GM23338 (cell line): ENCODE measurements around the gene SH2D6. TPM values are rescaled to one million over a fixed set of nuclear protein-coding genes. Genes with fewer than 3 reads are reported as not detected.

Experiments used
- ATAC-seq: fragments of 200-7000 bp; cut with Tn5 transposase; 3 replicates; pipeline ENCODE4 v1.9.1; 2020
- DNase-seq: peaks from one replicate; pipeline ENCODE4 v3.0.0-alpha.2; 2015; ENCODE audit warnings: low spot score
- H2AFZ ChIP-seq: fragments of 200-600 bp; sonication (generic); 2 replicates; pipeline ENCODE4 v1.8.0; 2016; ENCODE audit warnings: antibody characterized with exemption, mild to moderate bottlenecking, moderate library complexity
- H3F3A ChIP-seq: fragments of 200-600 bp; sonication (generic); replicated peaks from 2 replicates; pipeline ENCODE4 v1.8.0; 2017; ENCODE audit warnings: antibody characterized with exemption, mixed run types, low read depth
- H3K27ac ChIP-seq: fragments of 200-600 bp; sonication (generic); 2 replicates; pipeline ENCODE4 v1.6.1; 2016; ENCODE audit warnings: low read depth
- H3K27me3 ChIP-seq: fragments of 200-600 bp; sonication (generic); 2 replicates; pipeline ENCODE4 v1.8.0; 2016; ENCODE audit warnings: mild to moderate bottlenecking, mixed run types, moderate library complexity; ENCODE audit not compliant: insufficient read depth
- H3K36me3 ChIP-seq: fragments of 200-600 bp; sonication (generic); 2 replicates; pipeline ENCODE4 v1.8.0; 2016; ENCODE audit warnings: mild to moderate bottlenecking; ENCODE audit not compliant: insufficient read depth
- H3K4me1 ChIP-seq: fragments of 200-600 bp; sonication (generic); 2 replicates; pipeline ENCODE4 v1.8.0; 2016; ENCODE audit warnings: mild to moderate bottlenecking, moderate library complexity; ENCODE audit not compliant: insufficient read depth
- H3K4me2 ChIP-seq: fragments of 200-600 bp; sonication (generic); 2 replicates; pipeline ENCODE4 v1.7.1; 2017; ENCODE audit warnings: mixed run types
- H3K4me3 ChIP-seq: fragments of 200-600 bp; sonication (generic); 2 replicates; pipeline ENCODE4 v1.6.1; 2016; ENCODE audit warnings: mixed run types
- H3K79me2 ChIP-seq: fragments of 200-600 bp; sonication (generic); replicated peaks from 2 replicates; pipeline ENCODE4 v1.8.0; 2017; ENCODE audit warnings: mild to moderate bottlenecking; ENCODE audit not compliant: insufficient read depth
- H3K9me2 ChIP-seq: fragments of 200-600 bp; sonication (generic); 2 replicates; pipeline ENCODE4 v1.8.0; 2017; ENCODE audit not compliant: insufficient read depth
- H4K20me1 ChIP-seq: fragments of 200-600 bp; sonication (generic); replicated peaks from 2 replicates; pipeline ENCODE4 v1.8.0; 2017; ENCODE audit warnings: mild to moderate bottlenecking; ENCODE audit not compliant: insufficient read depth
- H3K27ac Mint-ChIP-seq: 2 replicates; pipeline ENCODE4 v1.8.0; 2020; ENCODE audit warnings: inconsistent platforms, mild to moderate bottlenecking, moderate library complexity, mixed read lengths
- H3K27me3 Mint-ChIP-seq: 3 replicates; pipeline ENCODE4 v1.8.0; 2022; ENCODE audit warnings: low read depth, mild to moderate bottlenecking, moderate library complexity, mixed read lengths, inconsistent platforms; ENCODE audit not compliant: insufficient read depth, poor library complexity
- H3K36me3 Mint-ChIP-seq: 3 replicates; pipeline ENCODE4 v1.8.0; 2021; ENCODE audit warnings: low read depth, mild to moderate bottlenecking, inconsistent platforms, moderate library complexity, mixed read lengths
- H3K4me1 Mint-ChIP-seq: 3 replicates; pipeline ENCODE4 v1.8.0; 2020; ENCODE audit warnings: mild to moderate bottlenecking, inconsistent platforms, mixed read lengths
- H3K4me3 Mint-ChIP-seq: 3 replicates; pipeline ENCODE4 v1.8.0; 2021; ENCODE audit warnings: moderate library complexity, mild to moderate bottlenecking, inconsistent platforms, mixed read lengths
- H3K9me3 Mint-ChIP-seq: 3 replicates; pipeline ENCODE4 v1.8.0; 2020; ENCODE audit warnings: moderate library complexity, mild to moderate bottlenecking, inconsistent platforms, mixed read lengths
- CREB1 ChIP-seq: fragments of 250-450 bp; sonication (Bioruptor Pico); IDR thresholded peaks from 2 replicates; pipeline ENCODE4 v1.5.0; 2020; ENCODE audit warnings: low read depth, mild to moderate bottlenecking, moderate library complexity
- EZH2 ChIP-seq: fragments of 200-600 bp; sonication (generic); IDR thresholded peaks from one replicate; pipeline ENCODE4 v1.8.0; 2017; ENCODE audit warnings: antibody characterized with exemption, mild to moderate bottlenecking, low read depth; ENCODE audit not compliant: unreplicated experiment
- EZH2phosphoT487 ChIP-seq: fragments of 200-600 bp; sonication (generic); IDR thresholded peaks from one replicate; pipeline ENCODE4 v1.8.1; 2018; ENCODE audit warnings: antibody characterized with exemption; ENCODE audit not compliant: unreplicated experiment
- JUNB ChIP-seq: IDR thresholded peaks from one replicate; pipeline ENCODE4 v1.6.1; 2016; ENCODE audit warnings: antibody characterized with exemption; ENCODE audit not compliant: unreplicated experiment
- NANOG ChIP-seq: IDR thresholded peaks from 2 replicates; pipeline ENCODE4 v1.6.1; 2016; ENCODE audit warnings: antibody characterized with exemption, borderline replicate concordance
- POLR2AphosphoS5 ChIP-seq: IDR thresholded peaks from 2 replicates; pipeline ENCODE4 v1.6.1; 2016; ENCODE audit warnings: antibody characterized with exemption, low read depth
- STAT1 ChIP-seq: IDR thresholded peaks from one replicate; pipeline ENCODE4 v1.6.1; 2016; ENCODE audit warnings: antibody characterized with exemption; ENCODE audit not compliant: unreplicated experiment
- ZNF114 ChIP-seq: fragments of 250-450 bp; sonication (Bioruptor Pico); IDR thresholded peaks from 2 replicates; pipeline ENCODE4 v1.5.0; 2020; ENCODE audit warnings: mild to moderate bottlenecking, moderate library complexity
- ZNF331 ChIP-seq: fragments of 250-450 bp; sonication (Bioruptor Pico); IDR thresholded peaks from 2 replicates; pipeline ENCODE4 v1.5.0; 2020; ENCODE audit warnings: low read depth, mild to moderate bottlenecking, moderate library complexity
- polyA plus RNA-seq: library from polyadenylated mRNA; unstranded; fragments of >200 nt; fragmentation: Nextera tagmentation; extraction: Ambion mirVana; gene quantifications from 2 replicates; pipeline ENCODE4 v1.2.1, GENCODE V29; 2016
- total RNA-seq: library from RNA; depleted of rRNA; stranded (reverse); fragments of >200 nt; shearing (Covaris generic); gene quantifications from 2 replicates; pipeline ENCODE4 v1.2.3, GENCODE V29; 2014
- TF ChIP-seq, protein P1 (sequence below): fragments of 250-450 bp; sonication (Bioruptor Pico); IDR thresholded peaks from 2 replicates; pipeline ENCODE4 v1.5.0; 2020; ENCODE audit warnings: mild to moderate bottlenecking, moderate library complexity
- TF ChIP-seq, protein P2 (sequence below), 2 experiments: fragments of 200-600 bp in 1 of 2; sonication (generic) in 1 of 2; conservative IDR thresholded peaks; 2 replicates each; pipeline versions ENCODE4 v1.5.1 to v1.6.1; 2016 to 2017; ENCODE audit warnings: antibody characterized with exemption in 2 of 2, low read depth in 2 of 2, mild to moderate bottlenecking in 2 of 2, moderate library complexity in 1 of 2
- TF ChIP-seq, protein P3 (sequence below): IDR thresholded peaks from 2 replicates; pipeline ENCODE4 v1.6.1; 2016; ENCODE audit warnings: antibody characterized with exemption
- TF ChIP-seq, protein P4 (sequence below): IDR thresholded peaks from one replicate; pipeline ENCODE4 v1.6.1; 2018; ENCODE audit warnings: antibody characterized with exemption; ENCODE audit not compliant: unreplicated experiment

Gene SH2D6
- total and polyA plus RNA-seq, 2 experiments from 2014 or later = 0.37 TPM; not detected in 1

DNA sequence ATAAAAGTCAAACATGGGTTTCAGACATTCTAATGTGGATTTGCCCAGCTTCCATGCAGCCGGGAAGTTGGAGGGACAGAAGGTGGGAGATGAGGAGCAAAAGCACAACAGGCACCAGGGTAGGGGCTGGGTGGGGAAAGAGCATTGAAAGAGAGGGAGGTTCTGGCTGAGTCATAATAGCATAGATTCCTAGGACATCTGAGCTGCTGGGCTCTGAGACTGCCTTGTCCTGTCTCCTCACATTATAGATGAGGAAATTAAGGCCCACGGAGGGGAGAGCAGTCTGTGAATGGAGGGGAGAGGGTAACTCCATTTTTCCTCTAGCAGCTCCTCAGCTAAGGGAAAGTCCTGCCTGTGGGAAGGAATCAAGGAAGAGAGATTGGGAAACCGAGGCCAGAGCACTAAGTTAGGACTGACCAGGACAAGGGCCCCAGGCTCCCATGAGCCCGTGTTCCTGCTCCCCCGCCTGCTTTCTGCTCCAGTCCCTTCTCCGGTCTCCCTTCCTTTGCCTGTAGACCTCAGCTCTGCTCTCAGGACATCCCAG is 26.2 kb downstream of the SH2D6 start:
- H2AFZ ChIP-seq = no peak overlapping the region
- DNase-seq (no peak), ATAC-seq (no peak)
- no peaks in the 10 kb centered on the region for H3K9me3 Mint-ChIP-seq
- H3K4me1 Mint-ChIP-seq = peaks cover 3% of the 10 kb centered on the region; the same call in 1 of the 3 replicates
- no peak overlapping the region for H3K4me3 ChIP-seq
- H3K36me3 ChIP-seq = no peaks in the 10 kb centered on the region
- no peaks in the 10 kb centered on the region for H3K79me2 ChIP-seq
- H3K9me2 ChIP-seq = no peaks in the 10 kb centered on the region
- H3K4me3 Mint-ChIP-seq = no peak overlapping the region
- H3F3A ChIP-seq = no peaks in the 10 kb centered on the region
- H3K36me3 Mint-ChIP-seq = no peaks in the 10 kb centered on the region
- no peak overlapping the region for H3K27ac Mint-ChIP-seq
- H4K20me1 ChIP-seq = no peaks in the 10 kb centered on the region
- H3K27me3 ChIP-seq = no peaks in the 10 kb centered on the region
- H3K4me1 ChIP-seq = no peaks in the 10 kb centered on the region
- H3K4me2 ChIP-seq = no peak overlapping the region
- no peak overlapping the region for H3K27ac ChIP-seq
- H3K27me3 Mint-ChIP-seq = peaks cover 9% of the 10 kb centered on the region
- no peak for TF ChIP-seq ZNF331
- TF ChIP-seq JUNB = no peak
- no peak for TF ChIP-seq STAT1
- TF ChIP-seq, protein P1, sequence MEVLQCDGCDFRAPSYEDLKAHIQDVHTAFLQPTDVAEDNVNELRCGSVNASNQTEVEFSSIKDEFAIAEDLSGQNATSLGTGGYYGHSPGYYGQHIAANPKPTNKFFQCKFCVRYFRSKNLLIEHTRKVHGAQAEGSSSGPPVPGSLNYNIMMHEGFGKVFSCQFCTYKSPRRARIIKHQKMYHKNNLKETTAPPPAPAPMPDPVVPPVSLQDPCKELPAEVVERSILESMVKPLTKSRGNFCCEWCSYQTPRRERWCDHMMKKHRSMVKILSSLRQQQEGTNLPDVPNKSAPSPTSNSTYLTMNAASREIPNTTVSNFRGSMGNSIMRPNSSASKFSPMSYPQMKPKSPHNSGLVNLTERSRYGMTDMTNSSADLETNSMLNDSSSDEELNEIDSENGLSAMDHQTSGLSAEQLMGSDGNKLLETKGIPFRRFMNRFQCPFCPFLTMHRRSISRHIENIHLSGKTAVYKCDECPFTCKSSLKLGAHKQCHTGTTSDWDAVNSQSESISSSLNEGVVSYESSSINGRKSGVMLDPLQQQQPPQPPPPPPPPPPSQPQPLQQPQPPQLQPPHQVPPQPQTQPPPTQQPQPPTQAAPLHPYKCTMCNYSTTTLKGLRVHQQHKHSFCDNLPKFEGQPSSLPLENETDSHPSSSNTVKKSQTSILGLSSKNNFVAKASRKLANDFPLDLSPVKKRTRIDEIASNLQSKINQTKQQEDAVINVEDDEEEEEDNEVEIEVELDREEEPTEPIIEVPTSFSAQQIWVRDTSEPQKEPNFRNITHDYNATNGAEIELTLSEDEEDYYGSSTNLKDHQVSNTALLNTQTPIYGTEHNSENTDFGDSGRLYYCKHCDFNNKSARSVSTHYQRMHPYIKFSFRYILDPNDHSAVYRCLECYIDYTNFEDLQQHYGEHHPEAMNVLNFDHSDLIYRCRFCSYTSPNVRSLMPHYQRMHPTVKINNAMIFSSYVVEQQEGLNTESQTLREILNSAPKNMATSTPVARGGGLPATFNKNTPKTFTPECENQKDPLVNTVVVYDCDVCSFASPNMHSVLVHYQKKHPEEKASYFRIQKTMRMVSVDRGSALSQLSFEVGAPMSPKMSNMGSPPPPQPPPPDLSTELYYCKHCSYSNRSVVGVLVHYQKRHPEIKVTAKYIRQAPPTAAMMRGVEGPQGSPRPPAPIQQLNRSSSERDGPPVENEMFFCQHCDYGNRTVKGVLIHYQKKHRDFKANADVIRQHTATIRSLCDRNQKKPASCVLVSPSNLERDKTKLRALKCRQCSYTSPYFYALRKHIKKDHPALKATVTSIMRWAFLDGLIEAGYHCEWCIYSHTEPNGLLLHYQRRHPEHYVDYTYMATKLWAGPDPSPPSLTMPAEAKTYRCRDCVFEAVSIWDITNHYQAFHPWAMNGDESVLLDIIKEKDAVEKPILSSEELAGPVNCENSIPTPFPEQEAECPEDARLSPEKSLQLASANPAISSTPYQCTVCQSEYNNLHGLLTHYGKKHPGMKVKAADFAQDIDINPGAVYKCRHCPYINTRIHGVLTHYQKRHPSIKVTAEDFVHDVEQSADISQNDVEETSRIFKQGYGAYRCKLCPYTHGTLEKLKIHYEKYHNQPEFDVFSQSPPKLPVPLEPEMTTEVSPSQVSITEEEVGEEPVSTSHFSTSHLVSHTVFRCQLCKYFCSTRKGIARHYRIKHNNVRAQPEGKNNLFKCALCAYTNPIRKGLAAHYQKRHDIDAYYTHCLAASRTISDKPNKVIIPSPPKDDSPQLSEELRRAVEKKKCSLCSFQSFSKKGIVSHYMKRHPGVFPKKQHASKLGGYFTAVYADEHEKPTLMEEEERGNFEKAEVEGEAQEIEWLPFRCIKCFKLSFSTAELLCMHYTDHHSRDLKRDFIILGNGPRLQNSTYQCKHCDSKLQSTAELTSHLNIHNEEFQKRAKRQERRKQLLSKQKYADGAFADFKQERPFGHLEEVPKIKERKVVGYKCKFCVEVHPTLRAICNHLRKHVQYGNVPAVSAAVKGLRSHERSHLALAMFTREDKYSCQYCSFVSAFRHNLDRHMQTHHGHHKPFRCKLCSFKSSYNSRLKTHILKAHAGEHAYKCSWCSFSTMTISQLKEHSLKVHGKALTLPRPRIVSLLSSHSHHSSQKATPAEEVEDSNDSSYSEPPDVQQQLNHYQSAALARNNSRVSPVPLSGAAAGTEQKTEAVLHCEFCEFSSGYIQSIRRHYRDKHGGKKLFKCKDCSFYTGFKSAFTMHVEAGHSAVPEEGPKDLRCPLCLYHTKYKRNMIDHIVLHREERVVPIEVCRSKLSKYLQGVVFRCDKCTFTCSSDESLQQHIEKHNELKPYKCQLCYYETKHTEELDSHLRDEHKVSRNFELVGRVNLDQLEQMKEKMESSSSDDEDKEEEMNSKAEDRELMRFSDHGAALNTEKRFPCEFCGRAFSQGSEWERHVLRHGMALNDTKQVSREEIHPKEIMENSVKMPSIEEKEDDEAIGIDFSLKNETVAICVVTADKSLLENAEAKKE = no peak
- TF ChIP-seq CREB1 (CRISPR knock-in tag) = no peak
- TF ChIP-seq EZH2phosphoT487 = no peak
- no peak for TF ChIP-seq POLR2AphosphoS5
- TF ChIP-seq ZNF114 (CRISPR knock-in tag) = no peak
- no peak for TF ChIP-seq NANOG
- TF ChIP-seq, protein P2, sequence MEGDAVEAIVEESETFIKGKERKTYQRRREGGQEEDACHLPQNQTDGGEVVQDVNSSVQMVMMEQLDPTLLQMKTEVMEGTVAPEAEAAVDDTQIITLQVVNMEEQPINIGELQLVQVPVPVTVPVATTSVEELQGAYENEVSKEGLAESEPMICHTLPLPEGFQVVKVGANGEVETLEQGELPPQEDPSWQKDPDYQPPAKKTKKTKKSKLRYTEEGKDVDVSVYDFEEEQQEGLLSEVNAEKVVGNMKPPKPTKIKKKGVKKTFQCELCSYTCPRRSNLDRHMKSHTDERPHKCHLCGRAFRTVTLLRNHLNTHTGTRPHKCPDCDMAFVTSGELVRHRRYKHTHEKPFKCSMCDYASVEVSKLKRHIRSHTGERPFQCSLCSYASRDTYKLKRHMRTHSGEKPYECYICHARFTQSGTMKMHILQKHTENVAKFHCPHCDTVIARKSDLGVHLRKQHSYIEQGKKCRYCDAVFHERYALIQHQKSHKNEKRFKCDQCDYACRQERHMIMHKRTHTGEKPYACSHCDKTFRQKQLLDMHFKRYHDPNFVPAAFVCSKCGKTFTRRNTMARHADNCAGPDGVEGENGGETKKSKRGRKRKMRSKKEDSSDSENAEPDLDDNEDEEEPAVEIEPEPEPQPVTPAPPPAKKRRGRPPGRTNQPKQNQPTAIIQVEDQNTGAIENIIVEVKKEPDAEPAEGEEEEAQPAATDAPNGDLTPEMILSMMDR (conservative IDR thresholded peaks at IDR 0.05; ENCODE audit: low read depth in 2 of 2) = no peak
- TF ChIP-seq EZH2 = no peak
- TF ChIP-seq, protein P3, sequence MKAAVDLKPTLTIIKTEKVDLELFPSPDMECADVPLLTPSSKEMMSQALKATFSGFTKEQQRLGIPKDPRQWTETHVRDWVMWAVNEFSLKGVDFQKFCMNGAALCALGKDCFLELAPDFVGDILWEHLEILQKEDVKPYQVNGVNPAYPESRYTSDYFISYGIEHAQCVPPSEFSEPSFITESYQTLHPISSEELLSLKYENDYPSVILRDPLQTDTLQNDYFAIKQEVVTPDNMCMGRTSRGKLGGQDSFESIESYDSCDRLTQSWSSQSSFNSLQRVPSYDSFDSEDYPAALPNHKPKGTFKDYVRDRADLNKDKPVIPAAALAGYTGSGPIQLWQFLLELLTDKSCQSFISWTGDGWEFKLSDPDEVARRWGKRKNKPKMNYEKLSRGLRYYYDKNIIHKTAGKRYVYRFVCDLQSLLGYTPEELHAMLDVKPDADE = no peak
- TF ChIP-seq, protein P4, sequence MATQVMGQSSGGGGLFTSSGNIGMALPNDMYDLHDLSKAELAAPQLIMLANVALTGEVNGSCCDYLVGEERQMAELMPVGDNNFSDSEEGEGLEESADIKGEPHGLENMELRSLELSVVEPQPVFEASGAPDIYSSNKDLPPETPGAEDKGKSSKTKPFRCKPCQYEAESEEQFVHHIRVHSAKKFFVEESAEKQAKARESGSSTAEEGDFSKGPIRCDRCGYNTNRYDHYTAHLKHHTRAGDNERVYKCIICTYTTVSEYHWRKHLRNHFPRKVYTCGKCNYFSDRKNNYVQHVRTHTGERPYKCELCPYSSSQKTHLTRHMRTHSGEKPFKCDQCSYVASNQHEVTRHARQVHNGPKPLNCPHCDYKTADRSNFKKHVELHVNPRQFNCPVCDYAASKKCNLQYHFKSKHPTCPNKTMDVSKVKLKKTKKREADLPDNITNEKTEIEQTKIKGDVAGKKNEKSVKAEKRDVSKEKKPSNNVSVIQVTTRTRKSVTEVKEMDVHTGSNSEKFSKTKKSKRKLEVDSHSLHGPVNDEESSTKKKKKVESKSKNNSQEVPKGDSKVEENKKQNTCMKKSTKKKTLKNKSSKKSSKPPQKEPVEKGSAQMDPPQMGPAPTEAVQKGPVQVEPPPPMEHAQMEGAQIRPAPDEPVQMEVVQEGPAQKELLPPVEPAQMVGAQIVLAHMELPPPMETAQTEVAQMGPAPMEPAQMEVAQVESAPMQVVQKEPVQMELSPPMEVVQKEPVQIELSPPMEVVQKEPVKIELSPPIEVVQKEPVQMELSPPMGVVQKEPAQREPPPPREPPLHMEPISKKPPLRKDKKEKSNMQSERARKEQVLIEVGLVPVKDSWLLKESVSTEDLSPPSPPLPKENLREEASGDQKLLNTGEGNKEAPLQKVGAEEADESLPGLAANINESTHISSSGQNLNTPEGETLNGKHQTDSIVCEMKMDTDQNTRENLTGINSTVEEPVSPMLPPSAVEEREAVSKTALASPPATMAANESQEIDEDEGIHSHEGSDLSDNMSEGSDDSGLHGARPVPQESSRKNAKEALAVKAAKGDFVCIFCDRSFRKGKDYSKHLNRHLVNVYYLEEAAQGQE = no peak
